Neural cell (in vitro differentiated cells): ENCODE results near the gene ZBED4. TPM values are rescaled to one million over a fixed set of nuclear protein-coding genes. Genes with fewer than 3 reads are reported as not detected.

Experiments used
- H2AFZ ChIP-seq: fragments of 200-600, 300-800 bp; sonication (generic), shearing (Covaris generic); 2 replicates; pipeline ENCODE4 v1.6.0; 2014; ENCODE audit warnings: low read depth, mild to moderate bottlenecking, antibody characterized with exemption, low read length, moderate library complexity
- H3F3A ChIP-seq: fragments of 200-600 bp; shearing (Covaris generic); 2 replicates; pipeline ENCODE4 v1.6.1; 2016; ENCODE audit warnings: mild to moderate bottlenecking, moderate library complexity, mixed read lengths, antibody characterized with exemption, low read length; ENCODE audit not compliant: insufficient read depth, poor library complexity, severe bottlenecking
- H3K27ac ChIP-seq: fragments of 200-600, 300-800 bp; sonication (generic), shearing (Covaris generic); 2 replicates; pipeline ENCODE4 v1.5.1; 2014; ENCODE audit warnings: mild to moderate bottlenecking, low read length, moderate library complexity
- H3K27me3 ChIP-seq: fragments of 300-800, 200-600 bp; sonication (generic), shearing (Covaris generic); 2 replicates; pipeline ENCODE4 v1.6.0; 2014; ENCODE audit warnings: mild to moderate bottlenecking, low read depth, low read length, moderate library complexity; ENCODE audit not compliant: insufficient read depth
- H3K36me3 ChIP-seq: fragments of 300-800, 200-600 bp; sonication (generic), shearing (Covaris generic); 2 replicates; pipeline ENCODE4 v1.5.1; 2014; ENCODE audit warnings: mild to moderate bottlenecking, antibody characterized with exemption, low read length, moderate library complexity; ENCODE audit not compliant: insufficient read depth
- H3K4me2 ChIP-seq: fragments of 300-800, 200-600 bp; sonication (generic), shearing (Covaris generic); 2 replicates; pipeline ENCODE4 v1.6.0; 2014; ENCODE audit warnings: mild to moderate bottlenecking, low read length
- H3K4me3 ChIP-seq: fragments of 300-800, 200-600 bp; sonication (generic), shearing (Covaris generic); 2 replicates; pipeline ENCODE4 v1.5.1; 2014; ENCODE audit warnings: mild to moderate bottlenecking, low read length, moderate library complexity
- H3K79me2 ChIP-seq: fragments of 200-600 bp; shearing (Covaris generic); replicated peaks from 2 replicates; pipeline ENCODE4 v1.6.0; 2014; ENCODE audit warnings: mild to moderate bottlenecking, low read length, moderate library complexity; ENCODE audit not compliant: insufficient read depth
- H3K9ac ChIP-seq: fragments of 300-800, 200-600 bp; sonication (generic), shearing (Covaris generic); 2 replicates; pipeline ENCODE4 v1.6.1; 2016; ENCODE audit warnings: mild to moderate bottlenecking, low read length, mixed read lengths
- H3K9me2 ChIP-seq: fragments of 200-600 bp; shearing (Covaris generic); 2 replicates; pipeline ENCODE4 v1.6.1; 2016; ENCODE audit warnings: mild to moderate bottlenecking, low read length, mixed read lengths; ENCODE audit not compliant: insufficient read depth
- H3K9me3 ChIP-seq: fragments of 200-600, 300-800 bp; sonication (generic), shearing (Covaris generic); 2 replicates; pipeline ENCODE4 v1.6.1; 2016; ENCODE audit warnings: mild to moderate bottlenecking, mixed run types, low read length, moderate library complexity, mixed read lengths
- H4K20me1 ChIP-seq: fragments of 200-600 bp; shearing (Covaris generic); 2 replicates; pipeline ENCODE4 v1.6.1; 2016; ENCODE audit warnings: mild to moderate bottlenecking, mixed run types; ENCODE audit not compliant: insufficient read depth
- EP300 ChIP-seq: fragments of 450-650 bp; conservative IDR thresholded peaks from 2 replicates; pipeline ENCODE4 v1.6.1; 2014; ENCODE audit warnings: antibody characterized with exemption, mild to moderate bottlenecking, moderate library complexity; ENCODE audit not compliant: poor library complexity, severe bottlenecking
- EZH2 ChIP-seq: fragments of 200-600, 300-800 bp; shearing (Covaris generic), sonication (generic); IDR thresholded peaks from 2 replicates; pipeline ENCODE4 v1.6.1; 2014; ENCODE audit warnings: antibody characterized with exemption, low read length, borderline replicate concordance, mild to moderate bottlenecking; ENCODE audit not compliant: insufficient read depth, poor library complexity, severe bottlenecking
- MXI1 ChIP-seq: fragments of 450-650 bp; conservative IDR thresholded peaks from 2 replicates; pipeline ENCODE4 v1.6.1; 2014; ENCODE audit warnings: antibody characterized with exemption, mild to moderate bottlenecking; ENCODE audit not compliant: poor library complexity, severe bottlenecking
- POLR2AphosphoS5 ChIP-seq: IDR thresholded peaks from 2 replicates; pipeline ENCODE4 v1.6.1; 2012
- RAD21 ChIP-seq: fragments of 450-650 bp; conservative IDR thresholded peaks from 2 replicates; pipeline ENCODE4 v1.6.1; 2014; ENCODE audit warnings: antibody characterized with exemption, mild to moderate bottlenecking, moderate library complexity
- REST ChIP-seq: IDR thresholded peaks from 2 replicates; pipeline ENCODE4 v1.6.1; 2012; ENCODE audit warnings: borderline replicate concordance
- SMC3 ChIP-seq: fragments of 450-650 bp; conservative IDR thresholded peaks from 2 replicates; pipeline ENCODE4 v1.6.1; 2014; ENCODE audit warnings: antibody characterized with exemption, mild to moderate bottlenecking, moderate library complexity; ENCODE audit not compliant: poor library complexity
- TAF1 ChIP-seq: IDR thresholded peaks from 2 replicates; pipeline ENCODE4 v1.6.1; 2012; ENCODE audit warnings: low read depth
- polyA plus RNA-seq: library from polyadenylated mRNA; depleted of rRNA; stranded (reverse); fragments of >200 nt; gene quantifications from 2 replicates; pipeline ENCODE4 v1.2.3, GENCODE V29; 2014
- TF ChIP-seq, protein P1 (sequence below): fragments of 450-650 bp; IDR thresholded peaks from 2 replicates; pipeline ENCODE4 v1.5.1; 2014; ENCODE audit warnings: antibody characterized with exemption, mild to moderate bottlenecking, moderate library complexity; ENCODE audit not compliant: poor library complexity, severe bottlenecking

The ZBED4 gene
- polyA plus RNA-seq, 1 donor from 2014 or later: 15.0 TPM

DNA sequence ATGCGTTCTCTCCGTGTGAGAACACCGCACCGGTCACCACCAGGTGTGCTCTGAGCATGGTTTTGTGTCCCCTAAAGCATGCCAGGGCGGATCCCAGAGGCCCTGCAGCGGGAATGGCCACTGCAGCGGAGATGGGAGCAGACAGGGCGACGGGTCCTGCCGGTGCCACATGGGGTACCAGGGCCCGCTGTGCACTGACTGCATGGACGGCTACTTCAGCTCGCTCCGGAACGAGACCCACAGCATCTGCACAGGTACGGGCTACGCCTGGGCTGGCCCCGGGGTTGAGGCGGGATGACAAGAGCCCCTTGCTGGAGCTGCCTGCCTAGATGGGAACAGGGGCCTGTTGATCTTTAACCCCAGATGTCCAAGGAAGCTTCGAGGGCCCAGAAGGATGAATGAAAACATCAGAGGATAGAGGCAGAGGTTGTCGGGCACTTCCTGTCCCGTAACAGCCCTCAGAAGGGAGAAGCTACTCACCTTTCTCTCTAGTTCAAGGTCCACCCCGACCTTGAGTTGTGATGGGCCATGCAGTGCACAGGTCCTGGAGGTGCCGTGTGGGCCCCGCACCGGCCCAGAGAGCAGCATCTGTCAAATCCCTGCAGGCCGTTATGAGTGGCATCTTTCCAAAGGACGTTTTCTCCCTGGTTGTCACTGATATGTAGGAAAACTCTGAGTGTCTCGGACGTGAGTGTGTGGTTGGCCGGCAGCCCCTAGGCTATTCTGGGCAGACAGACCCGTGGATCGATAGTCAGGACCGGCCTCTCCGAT, 68.0 kb downstream of the ZBED4 start:
- no peaks in the 10 kb centered on the region for H3K27me3 ChIP-seq
- H3K36me3 ChIP-seq: no peaks in the 10 kb centered on the region
- no peak overlapping the region for H3K27ac ChIP-seq
- no peak overlapping the region for H3K9ac ChIP-seq
- peaks cover 10% of the 10 kb centered on the region for H3K79me2 ChIP-seq
- peaks cover 2% of the 10 kb centered on the region for H4K20me1 ChIP-seq
- no peaks in the 10 kb centered on the region for H3K9me2 ChIP-seq
- TF ChIP-seq EZH2 (no peak), SMC3 (no peak), RAD21 (no peak), POLR2AphosphoS5 (no peak), TAF1 (no peak), REST (no peak), EP300 (no peak), MXI1 (no peak)
- TF ChIP-seq, protein P1, sequence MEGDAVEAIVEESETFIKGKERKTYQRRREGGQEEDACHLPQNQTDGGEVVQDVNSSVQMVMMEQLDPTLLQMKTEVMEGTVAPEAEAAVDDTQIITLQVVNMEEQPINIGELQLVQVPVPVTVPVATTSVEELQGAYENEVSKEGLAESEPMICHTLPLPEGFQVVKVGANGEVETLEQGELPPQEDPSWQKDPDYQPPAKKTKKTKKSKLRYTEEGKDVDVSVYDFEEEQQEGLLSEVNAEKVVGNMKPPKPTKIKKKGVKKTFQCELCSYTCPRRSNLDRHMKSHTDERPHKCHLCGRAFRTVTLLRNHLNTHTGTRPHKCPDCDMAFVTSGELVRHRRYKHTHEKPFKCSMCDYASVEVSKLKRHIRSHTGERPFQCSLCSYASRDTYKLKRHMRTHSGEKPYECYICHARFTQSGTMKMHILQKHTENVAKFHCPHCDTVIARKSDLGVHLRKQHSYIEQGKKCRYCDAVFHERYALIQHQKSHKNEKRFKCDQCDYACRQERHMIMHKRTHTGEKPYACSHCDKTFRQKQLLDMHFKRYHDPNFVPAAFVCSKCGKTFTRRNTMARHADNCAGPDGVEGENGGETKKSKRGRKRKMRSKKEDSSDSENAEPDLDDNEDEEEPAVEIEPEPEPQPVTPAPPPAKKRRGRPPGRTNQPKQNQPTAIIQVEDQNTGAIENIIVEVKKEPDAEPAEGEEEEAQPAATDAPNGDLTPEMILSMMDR: no peak
- H3F3A ChIP-seq: no peaks in the 10 kb centered on the region
- no peak overlapping the region for H2AFZ ChIP-seq
- no peaks in the 10 kb centered on the region for H3K9me3 ChIP-seq
- no peak overlapping the region for H3K4me2 ChIP-seq
- no peak overlapping the region for H3K4me3 ChIP-seq

GRCh38 chr22:49922484-49922883, 68.8 kb downstream of the ZBED4 start:
- Histone ChIP-seq H3K4me2 (no peak overlapping the region), H3K9me3 (no peaks in the 10 kb centered on the region), H4K20me1 (peaks cover 2% of the 10 kb centered on the region), H3K9me2 (no peaks in the 10 kb centered on the region), H3F3A (no peaks in the 10 kb centered on the region), H3K36me3 (no peaks in the 10 kb centered on the region), H3K79me2 (peaks cover 4% of the 10 kb centered on the region), H3K27ac (no peak overlapping the region), H3K27me3 (no peaks in the 10 kb centered on the region), H3K4me3 (no peak overlapping the region), H2AFZ (no peak overlapping the region), H3K9ac (no peak overlapping the region)
- TF ChIP-seq REST (no peak), SMC3 (no peak)
